ENCODE measurements around the gene SFT2D1. TPM values are rescaled to one million over a fixed set of nuclear protein-coding genes. Genes with fewer than 3 reads are reported as not detected.

The SFT2D1 gene
- total RNA-seq, 2 donors from 2014 or later = 65.0 to 73.3 TPM

GRCh38 chr6:166293731-166294584 lies 48.4 kb downstream of the SFT2D1 start:
- no peaks in the 10 kb centered on the region for H3K27me3 ChIP-seq
- no peak overlapping the region for H3K27ac ChIP-seq
- no peak overlapping the region for H3K4me3 ChIP-seq
- intact Hi-C loops (cut with DNase I) = no loop called here
- no peaks in the 10 kb centered on the region for H3K9me3 ChIP-seq
- no peaks in the 10 kb centered on the region for H3K36me3 ChIP-seq
- DNase-seq = no peak
- TF ChIP-seq CTCF (IDR thresholded peaks at IDR 0.05) = no peak
- no peaks in the 10 kb centered on the region for H3K4me1 ChIP-seq
- H3K9ac ChIP-seq (ENCODE audit: low read depth in 2 of 2, low read length in 2 of 2) = no peak overlapping the region

- intact Hi-C loops (cut with DNase I) = no loop called here
- DNase-seq = no peak
- no peaks in the 10 kb centered on the region for H3K36me3 ChIP-seq
- H3K9ac ChIP-seq (ENCODE audit: low read depth in 2 of 2, low read length in 2 of 2) = no peak overlapping the region
- no peak overlapping the region for H3K4me3 ChIP-seq
- H3K4me1 ChIP-seq = no peaks in the 10 kb centered on the region
- TF ChIP-seq CTCF (IDR thresholded peaks at IDR 0.05) = no peak
- H3K27ac ChIP-seq = no peak overlapping the region
- no peaks in the 10 kb centered on the region for H3K9me3 ChIP-seq
- H3K27me3 ChIP-seq = no peaks in the 10 kb centered on the region
Observed at GRCh38 chr6:166289207-166290060, 52.9 kb downstream of the SFT2D1 start.

GRCh38 chr6:166286839-166287271 lies 55.5 kb downstream of the SFT2D1 start:
- Histone ChIP-seq H3K4me3 (no peak overlapping the region), H3K27ac (no peak overlapping the region), H3K9me3 (no peaks in the 10 kb centered on the region), H3K27me3 (no peaks in the 10 kb centered on the region), H3K36me3 (no peaks in the 10 kb centered on the region), H3K4me1 (no peaks in the 10 kb centered on the region), H3K9ac (ENCODE audit: low read depth in 2 of 2, low read length in 2 of 2) (no peak overlapping the region)
- intact Hi-C loops (cut with DNase I) = no loop called here
- DNase-seq = no peak
- no peak for TF ChIP-seq CTCF (IDR thresholded peaks at IDR 0.05)

GRCh38 chr6:166285233-166285632 lies 57.1 kb downstream of the SFT2D1 start:
- intact Hi-C loops (cut with DNase I) = no loop called here
- no peak for TF ChIP-seq CTCF (IDR thresholded peaks at IDR 0.05)
- no peak for DNase-seq
- H3K9me3 ChIP-seq = no peaks in the 10 kb centered on the region
- no peak overlapping the region for H3K4me3 ChIP-seq
- H3K9ac ChIP-seq (ENCODE audit: low read depth in 2 of 2, low read length in 2 of 2) = no peak overlapping the region
- H3K4me1 ChIP-seq = no peaks in the 10 kb centered on the region
- H3K36me3 ChIP-seq = no peaks in the 10 kb centered on the region
- no peaks in the 10 kb centered on the region for H3K27me3 ChIP-seq
- no peak overlapping the region for H3K27ac ChIP-seq

- Histone ChIP-seq H3K27me3 (no peaks in the 10 kb centered on the region), H3K4me1 (no peaks in the 10 kb centered on the region)
- intact Hi-C loops (cut with DNase I) = no loop called here
Observed at GRCh38 chr6:166284640-166285039, 57.7 kb downstream of the SFT2D1 start.

More at GRCh38 chr6:166284640-166285039, 57.7 kb downstream of the SFT2D1 start:
- H3K36me3 ChIP-seq = no peaks in the 10 kb centered on the region
- no peak overlapping the region for H3K4me3 ChIP-seq
- H3K9ac ChIP-seq (ENCODE audit: low read depth in 2 of 2, low read length in 2 of 2) = no peak overlapping the region
- H3K27ac ChIP-seq = no peak overlapping the region
- no peak for DNase-seq
- H3K9me3 ChIP-seq = no peaks in the 10 kb centered on the region
- TF ChIP-seq CTCF (IDR thresholded peaks at IDR 0.05) = no peak

Measured in colonic mucosa (tissue), 4 donors.